Measurements from ENCODE around the gene FAM107B. TPM values are rescaled to one million over a fixed set of nuclear protein-coding genes. Genes with fewer than 3 reads are reported as not detected.

The FAM107B gene
- polyA plus RNA-seq, 3 donors, result 90.6 to 121 (median 117) TPM

GRCh38 chr10:14798636-14799035 is 23.9 kb upstream of the FAM107B start:
- DNase-seq (ENCODE audit: extremely low read depth in 1 of 11, low read depth in 9 of 11, low spot score in 4 of 11), result no peak

GRCh38 chr10:14787938-14788337 is 13.2 kb upstream of the FAM107B start:
- DNase-seq (ENCODE audit: extremely low read depth in 1 of 11, low read depth in 9 of 11, low spot score in 4 of 11), result no peak

- no peak for DNase-seq (ENCODE audit: extremely low read depth in 1 of 11, low read depth in 9 of 11, low spot score in 4 of 11)
These were observed 9.9 kb upstream of the FAM107B start for GRCh38 chr10:14784459-14785055.

- DNase-seq (ENCODE audit: extremely low read depth in 1 of 11, low read depth in 9 of 11, low spot score in 4 of 11), result peak in 2 of 11 donors; percentile 8 to 22
These were observed 8.1 kb upstream of the FAM107B start for GRCh38 chr10:14782691-14783363.

GRCh38 chr10:14781763-14782162 is 7.1 kb upstream of the FAM107B start:
- no peak for DNase-seq (ENCODE audit: extremely low read depth in 1 of 11, low read depth in 9 of 11, low spot score in 4 of 11)

GRCh38 chr10:14779001-14779651 is 4.4 kb upstream of the FAM107B start:
- DNase-seq (ENCODE audit: extremely low read depth in 1 of 11, low read depth in 9 of 11, low spot score in 4 of 11), result no peak

GRCh38 chr10:14776546-14776945 is 1.8 kb upstream of the FAM107B start:
- no peak for DNase-seq (ENCODE audit: extremely low read depth in 1 of 11, low read depth in 9 of 11, low spot score in 4 of 11)

GRCh38 chr10:14775656-14776055 is 959 bp upstream of the FAM107B start:
- no peak for DNase-seq (ENCODE audit: extremely low read depth in 1 of 11, low read depth in 9 of 11, low spot score in 4 of 11)

- DNase-seq (ENCODE audit: extremely low read depth in 1 of 11, low read depth in 9 of 11, low spot score in 4 of 11), result no peak
These were observed 500 bp downstream of the FAM107B start for GRCh38 chr10:14774214-14774580.

- no peak for DNase-seq (ENCODE audit: extremely low read depth in 1 of 11, low read depth in 9 of 11, low spot score in 4 of 11)
These were observed 1.0 kb downstream of the FAM107B start for GRCh38 chr10:14773551-14774213.

- no peak for DNase-seq (ENCODE audit: extremely low read depth in 1 of 11, low read depth in 9 of 11, low spot score in 4 of 11)
These were observed 2.3 kb downstream of the FAM107B start for GRCh38 chr10:14772399-14772798.

- no peak for DNase-seq (ENCODE audit: extremely low read depth in 1 of 11, low read depth in 9 of 11, low spot score in 4 of 11)
These were observed 3.8 kb downstream of the FAM107B start for GRCh38 chr10:14770927-14771326.

- no peak for DNase-seq (ENCODE audit: extremely low read depth in 1 of 11, low read depth in 9 of 11, low spot score in 4 of 11)
These were observed 13.3 kb downstream of the FAM107B start for GRCh38 chr10:14761372-14761771.

GRCh38 chr10:14758994-14759664 is 15.6 kb downstream of the FAM107B start:
- DNase-seq (ENCODE audit: extremely low read depth in 1 of 11, low read depth in 9 of 11, low spot score in 4 of 11), result no peak

GRCh38 chr10:14758451-14758850 is 16.2 kb downstream of the FAM107B start:
- no peak for DNase-seq (ENCODE audit: extremely low read depth in 1 of 11, low read depth in 9 of 11, low spot score in 4 of 11)

- DNase-seq (ENCODE audit: extremely low read depth in 1 of 11, low read depth in 9 of 11, low spot score in 4 of 11), result no peak
These were observed 16.7 kb downstream of the FAM107B start for GRCh38 chr10:14757986-14758385.

GRCh38 chr10:14757394-14757793 is 17.3 kb downstream of the FAM107B start:
- DNase-seq (ENCODE audit: extremely low read depth in 1 of 11, low read depth in 9 of 11, low spot score in 4 of 11), result no peak

- DNase-seq (ENCODE audit: extremely low read depth in 1 of 11, low read depth in 9 of 11, low spot score in 4 of 11), result no peak
These were observed 21.3 kb downstream of the FAM107B start for GRCh38 chr10:14753441-14753840.

- no peak for DNase-seq (ENCODE audit: extremely low read depth in 1 of 11, low read depth in 9 of 11, low spot score in 4 of 11)
These were observed 22.8 kb downstream of the FAM107B start for GRCh38 chr10:14751921-14752320.
